HUES48 (cell line): Measurements from ENCODE around the gene LIME1.
"Not testable (repeated sequence)": the region's sequence is repeated elsewhere in the genome, so short reads cannot be mapped to it uniquely, and the experiment has no call there.

Experiments
- H3K27ac ChIP-seq: one replicate; pipeline ENCODE4 v1.7.0; 2013; ENCODE audit warnings: low read depth, low read length, inconsistent platforms
- H3K27me3 ChIP-seq: 2 replicates; pipeline ENCODE4 v1.6.1; 2013; ENCODE audit warnings: mild to moderate bottlenecking, low read length; ENCODE audit not compliant: control insufficient read depth, insufficient read depth
- H3K36me3 ChIP-seq: 2 replicates; pipeline ENCODE4 v1.6.1; 2013; ENCODE audit warnings: low read length; ENCODE audit not compliant: control insufficient read depth, insufficient read depth
- H3K4me1 ChIP-seq: 2 replicates; pipeline ENCODE4 v1.6.1; 2013; ENCODE audit warnings: mild to moderate bottlenecking, low read length; ENCODE audit not compliant: control insufficient read depth, insufficient read depth
- H3K4me3 ChIP-seq: 2 replicates; pipeline ENCODE4 v1.5.1; 2013; ENCODE audit warnings: mild to moderate bottlenecking, low read depth, low read length
- H3K9ac ChIP-seq: 2 replicates; pipeline ENCODE4 v1.6.1; 2013; ENCODE audit warnings: mild to moderate bottlenecking, low read depth, low read length, moderate library complexity
- H3K9me3 ChIP-seq: 2 replicates; pipeline ENCODE4 v1.6.1; 2013; ENCODE audit warnings: low read length; ENCODE audit not compliant: control insufficient read depth, insufficient read depth

LIME1 gene

DNA sequence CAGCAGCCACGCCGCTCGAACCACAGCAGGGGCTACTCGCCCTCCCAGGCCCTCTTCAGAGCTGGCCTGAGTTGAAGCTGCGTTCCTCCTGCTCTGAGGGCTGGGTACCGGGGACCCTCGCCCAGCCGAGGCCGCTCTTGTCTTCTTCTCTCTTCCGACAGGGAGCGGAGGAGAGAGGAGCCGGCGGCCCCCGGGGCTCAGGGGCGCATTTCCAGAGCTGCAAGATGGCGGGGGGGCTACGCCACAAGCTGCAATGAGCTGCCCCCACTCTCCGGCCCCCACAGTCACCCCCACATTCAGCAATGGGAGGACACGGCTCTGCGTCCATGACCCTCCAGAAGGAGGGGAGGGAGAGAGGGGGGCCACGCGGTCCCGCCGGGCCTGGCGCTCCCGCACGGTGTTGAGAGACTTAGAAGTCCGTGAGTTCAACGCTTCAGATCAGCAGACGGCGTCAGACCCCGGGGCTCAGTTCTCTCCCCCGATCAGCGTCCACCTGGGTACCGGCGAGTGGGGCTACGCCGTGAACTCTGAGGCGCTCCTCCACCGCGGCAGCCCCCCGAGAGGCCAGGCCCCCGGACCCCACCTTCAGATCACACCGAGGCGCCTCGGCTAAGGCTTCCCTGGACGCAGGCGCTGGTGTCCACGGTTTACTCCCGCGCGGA, 34.7 kb downstream of the LIME1 start:
- Histone ChIP-seq H3K27me3 (no peaks in the 10 kb centered on the region), H3K36me3 (peaks cover 12% of the 10 kb centered on the region), H3K4me1 (peaks cover 5% of the 10 kb centered on the region)

GRCh38 chr20:63772781-63773518, 36.5 kb downstream of the LIME1 start:
- H3K9ac ChIP-seq: no peak overlapping the region
- no peaks in the 10 kb centered on the region for H3K27me3 ChIP-seq
- H3K9me3 ChIP-seq: no peaks in the 10 kb centered on the region
- no peak overlapping the region for H3K27ac ChIP-seq
- H3K4me1 ChIP-seq: peaks cover 5% of the 10 kb centered on the region
- H3K36me3 ChIP-seq: peaks cover 6% of the 10 kb centered on the region; the same call in 1 of the 2 replicates
- H3K4me3 ChIP-seq: no peak overlapping the region

More for the DNA sequence above, 34.7 kb downstream of the LIME1 start:
- no peaks in the 10 kb centered on the region for H3K9me3 ChIP-seq
- H3K4me3 ChIP-seq: no peak overlapping the region
- H3K27ac ChIP-seq: no peak overlapping the region
- H3K9ac ChIP-seq: no peak overlapping the region

- H3K36me3 ChIP-seq: peaks cover 4% of the 10 kb centered on the region; the same call in 1 of the 2 replicates
- no peaks in the 10 kb centered on the region for H3K27me3 ChIP-seq
- H3K9ac ChIP-seq: no peak overlapping the region
- H3K27ac ChIP-seq: no peak overlapping the region
- no peak overlapping the region for H3K4me3 ChIP-seq
- H3K4me1 ChIP-seq: peaks cover 5% of the 10 kb centered on the region
- no peaks in the 10 kb centered on the region for H3K9me3 ChIP-seq
Measured at GRCh38 chr20:63773571-63774241, 37.2 kb downstream of the LIME1 start.

- Histone ChIP-seq H3K4me1 (peaks cover 5% of the 10 kb centered on the region), H3K9ac (no peak overlapping the region), H3K27ac (no peak overlapping the region), H3K9me3 (no peaks in the 10 kb centered on the region), H3K4me3 (no peak overlapping the region), H3K27me3 (no peaks in the 10 kb centered on the region), H3K36me3 (peaks cover 4% of the 10 kb centered on the region; the same call in 1 of the 2 replicates)
Measured at GRCh38 chr20:63774306-63774705, 37.8 kb downstream of the LIME1 start.

DNA sequence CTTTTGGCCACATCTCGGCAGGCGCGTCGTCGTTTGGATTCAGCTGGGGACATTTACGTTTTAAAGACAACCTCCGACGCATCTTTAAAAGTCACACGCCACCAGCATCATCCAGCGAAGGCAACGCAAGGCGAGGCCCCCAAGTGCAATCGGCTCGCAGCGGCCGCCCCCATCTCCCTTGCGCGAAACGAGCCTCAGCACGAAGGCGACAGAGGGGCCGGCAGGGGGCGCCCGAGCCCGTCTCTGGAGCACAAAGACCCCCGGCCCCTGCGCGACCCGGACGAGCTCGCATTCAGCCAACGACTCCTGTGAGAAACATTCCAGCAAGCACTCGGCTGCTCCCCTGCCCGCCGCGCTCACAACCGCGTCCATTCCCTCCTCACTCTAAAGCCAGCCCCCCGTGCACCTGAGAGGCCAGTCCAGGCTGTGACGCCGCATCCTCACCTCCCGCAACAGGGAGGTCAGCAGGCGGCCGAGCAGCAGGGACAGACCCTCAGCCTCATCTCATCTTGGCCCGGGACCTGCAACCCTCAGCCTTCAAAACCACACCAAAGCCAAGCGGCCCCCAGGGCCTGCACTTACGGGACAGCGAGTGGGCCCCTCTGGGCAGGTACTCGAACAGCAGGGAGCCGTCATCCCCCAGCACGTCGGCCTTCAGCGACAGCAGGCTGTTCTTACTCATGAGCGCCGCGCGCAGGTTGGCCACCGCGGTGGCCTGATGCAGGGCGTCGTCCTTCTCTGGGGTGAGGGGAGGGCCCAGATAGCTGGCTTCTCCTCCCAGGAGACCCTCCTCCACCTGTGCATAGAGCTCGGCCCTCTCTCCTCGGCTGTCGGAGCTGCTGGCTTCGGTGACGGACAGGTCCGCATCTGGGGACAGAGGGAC, 38.9 kb downstream of the LIME1 start:
- Histone ChIP-seq H3K9me3 (no peaks in the 10 kb centered on the region), H3K4me3 (peak overlapping the region; percentile 59), H3K36me3 (no peaks in the 10 kb centered on the region), H3K27me3 (no peaks in the 10 kb centered on the region), H3K9ac (no peak overlapping the region), H3K4me1 (peaks cover 5% of the 10 kb centered on the region), H3K27ac (peak overlapping the region; percentile 48)

DNA sequence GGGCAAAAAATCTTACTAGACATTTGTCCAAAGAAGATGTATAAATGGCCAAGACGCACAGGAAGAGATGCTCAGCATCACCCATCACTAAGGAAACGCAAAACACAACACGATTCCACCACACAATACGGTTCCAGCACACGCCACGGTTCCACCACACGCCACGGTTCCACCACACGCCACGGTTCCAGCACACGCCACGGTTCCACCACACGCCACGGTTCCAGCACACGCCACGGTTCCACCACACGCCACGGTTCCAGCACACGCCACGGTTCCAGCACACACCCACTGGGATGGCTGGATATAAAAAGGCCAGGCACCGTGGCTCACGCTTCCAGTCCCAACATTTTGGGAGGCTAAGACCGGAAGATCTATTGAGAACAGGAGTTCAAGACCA, 40.4 kb downstream of the LIME1 start:
- not testable (repeated sequence) for H3K4me1 ChIP-seq, H3K4me3 ChIP-seq, H3K9ac ChIP-seq, H3K36me3 ChIP-seq, H3K27me3 ChIP-seq, H3K27ac ChIP-seq, H3K9me3 ChIP-seq

DNA sequence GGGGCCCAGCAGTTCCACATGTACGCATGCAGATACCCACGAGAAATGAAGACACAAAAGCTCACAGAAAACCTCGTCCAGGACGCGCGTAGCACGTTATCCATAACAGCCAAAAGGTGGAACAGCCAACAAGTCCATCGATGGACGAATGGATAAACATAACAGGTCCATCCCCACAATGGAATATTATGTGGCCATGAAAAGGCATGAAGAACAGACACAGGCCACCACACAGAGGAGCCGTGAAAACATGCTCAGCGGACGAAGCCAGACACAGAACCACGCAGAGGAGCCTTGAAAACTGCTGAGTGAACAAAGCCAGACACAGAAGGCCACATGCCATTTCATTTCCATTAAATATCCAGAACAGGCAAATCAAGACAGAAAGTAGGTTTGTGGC, 41.1 kb downstream of the LIME1 start:
- no peaks in the 10 kb centered on the region for H3K9me3 ChIP-seq
- H3K27ac ChIP-seq: peak overlapping the region; percentile 71
- no peak overlapping the region for H3K4me3 ChIP-seq
- H3K27me3 ChIP-seq: no peaks in the 10 kb centered on the region
- no peaks in the 10 kb centered on the region for H3K36me3 ChIP-seq
- no peak overlapping the region for H3K9ac ChIP-seq
- peaks cover 5% of the 10 kb centered on the region for H3K4me1 ChIP-seq

- Histone ChIP-seq H3K9me3 (no peaks in the 10 kb centered on the region), H3K4me3 (no peak overlapping the region), H3K27me3 (no peaks in the 10 kb centered on the region), H3K36me3 (no peaks in the 10 kb centered on the region), H3K9ac (no peak overlapping the region), H3K4me1 (peaks cover 5% of the 10 kb centered on the region), H3K27ac (peak overlapping the region; percentile 86)
Measured at GRCh38 chr20:63778034-63778752, 41.7 kb downstream of the LIME1 start.

DNA sequence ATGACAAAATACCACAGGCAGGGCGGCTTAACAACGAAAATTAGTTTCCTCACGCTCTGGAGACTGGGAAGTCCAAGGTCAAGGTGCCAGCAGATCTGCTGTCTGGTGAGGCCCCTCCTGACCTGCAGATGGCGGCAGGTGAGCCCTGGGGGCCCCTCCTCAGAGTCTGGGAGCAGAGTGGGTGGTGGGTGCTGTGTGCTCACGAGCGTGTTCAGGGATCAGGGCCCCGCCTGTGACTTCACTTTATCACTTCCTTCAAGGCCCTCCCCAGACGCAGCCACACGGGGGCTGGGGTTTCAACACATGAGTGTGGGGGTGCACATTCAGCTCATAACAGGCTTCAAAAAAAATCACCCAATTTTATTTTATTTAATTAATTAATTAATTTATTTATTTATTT, 42.4 kb downstream of the LIME1 start:
- no peak overlapping the region for H3K9ac ChIP-seq
- peak overlapping the region; percentile 86 for H3K27ac ChIP-seq
- H3K9me3 ChIP-seq: no peaks in the 10 kb centered on the region
- peaks cover 5% of the 10 kb centered on the region for H3K4me1 ChIP-seq
- no peaks in the 10 kb centered on the region for H3K36me3 ChIP-seq
- no peak overlapping the region for H3K4me3 ChIP-seq
- no peaks in the 10 kb centered on the region for H3K27me3 ChIP-seq

- no peaks in the 10 kb centered on the region for H3K27me3 ChIP-seq
- no peaks in the 10 kb centered on the region for H3K9me3 ChIP-seq
- H3K36me3 ChIP-seq: no peaks in the 10 kb centered on the region
- no peaks in the 10 kb centered on the region for H3K4me1 ChIP-seq
- H3K4me3 ChIP-seq: no peak overlapping the region
- H3K9ac ChIP-seq: no peak overlapping the region
- no peak overlapping the region for H3K27ac ChIP-seq
Measured at GRCh38 chr20:63781181-63781580, 44.7 kb downstream of the LIME1 start.
